DMS153 treated with DMSO at 0.1 percent for 48 hours (cell line): ENCODE results near the gene CRACR2B.
A peak's percentile ranks its signal among the peaks of the same experiment; 100 is the strongest.

ENCODE experiments used
- DNase-seq: peaks from one replicate; lab custom pipeline; 2025; ENCODE audit not compliant: unreplicated experiment; lab: John Stamatoyannopoulos, UW

CRACR2B gene

GRCh38 chr11:837189-837989, 9.7 kb downstream of the CRACR2B start:
- no peak for DNase-seq

- no peak for DNase-seq
These were observed 10.2 kb downstream of the CRACR2B start for GRCh38 chr11:837990-838307.

GRCh38 chr11:838441-839279, 10.9 kb downstream of the CRACR2B start:
- DNase-seq: no peak

GRCh38 chr11:839280-839623, 11.5 kb downstream of the CRACR2B start:
- no peak for DNase-seq

GRCh38 chr11:839875-840617, 12.3 kb downstream of the CRACR2B start:
- DNase-seq: no peak

GRCh38 chr11:841981-842369, 14.3 kb downstream of the CRACR2B start:
- DNase-seq: no peak

- DNase-seq: peak; percentile 46
These were observed 14.8 kb downstream of the CRACR2B start, which contains the start of the genes POLR2L and TSPAN4 for GRCh38 chr11:842370-843002. Gene POLR2L, minus strand, starts transcription at chr11:842529. Its CDS starts 21 bp downstream, at chr11:842508. Gene TSPAN4, plus strand, starts transcription at chr11:842852. Its CDS starts 7,453 bp downstream, at chr11:850305.

GRCh38 chr11:843086-843734, 15.5 kb downstream of the CRACR2B start:
- DNase-seq: no peak

- DNase-seq: no peak
These were observed 16.3 kb downstream of the CRACR2B start for GRCh38 chr11:843818-844692.

GRCh38 chr11:844693-845644, 17.2 kb downstream of the CRACR2B start:
- no peak for DNase-seq

GRCh38 chr11:845872-846495, 18.3 kb downstream of the CRACR2B start:
- no peak for DNase-seq

- DNase-seq: no peak
These were observed 18.9 kb downstream of the CRACR2B start for GRCh38 chr11:846496-847098.

- DNase-seq: no peak
These were observed 20.2 kb downstream of the CRACR2B start for GRCh38 chr11:847876-848275.

GRCh38 chr11:848380-848931, 20.7 kb downstream of the CRACR2B start:
- DNase-seq: no peak

- DNase-seq: no peak
These were observed 21.5 kb downstream of the CRACR2B start for GRCh38 chr11:849104-849824.

GRCh38 chr11:849951-850774, 22.4 kb downstream of the CRACR2B start:
- no peak for DNase-seq
